ENCODE data around the gene B3GALT6.

B3GALT6 gene

GRCh38 chr1:1219341-1219740 is 12.7 kb upstream of the B3GALT6 start:
- DNase-seq (ENCODE audit: insufficient read length, low spot score), result no peak
- no peak for TF ChIP-seq CTCF (IDR thresholded peaks at IDR 0.05; ENCODE audit: insufficient read depth, missing control alignments)
- FAIRE-seq, result no peak

- no peak for TF ChIP-seq CTCF (IDR thresholded peaks at IDR 0.05; ENCODE audit: insufficient read depth, missing control alignments)
- FAIRE-seq (no peak), DNase-seq (ENCODE audit: insufficient read length, low spot score) (no peak)
These were observed 11.8 kb upstream of the B3GALT6 start for GRCh38 chr1:1220197-1220596.

- no peak for TF ChIP-seq CTCF (IDR thresholded peaks at IDR 0.05; ENCODE audit: insufficient read depth, missing control alignments)
- FAIRE-seq, result no peak
- DNase-seq (ENCODE audit: insufficient read length, low spot score), result no peak
These were observed 10.0 kb upstream of the B3GALT6 start for GRCh38 chr1:1221887-1222574.

- DNase-seq (ENCODE audit: insufficient read length, low spot score), result no peak
- FAIRE-seq, result no peak
- TF ChIP-seq CTCF (IDR thresholded peaks at IDR 0.05; ENCODE audit: insufficient read depth, missing control alignments), result no peak
These were observed 9.3 kb upstream of the B3GALT6 start for GRCh38 chr1:1222575-1223225.

GRCh38 chr1:1223321-1223720 is 8.7 kb upstream of the B3GALT6 start:
- DNase-seq (ENCODE audit: insufficient read length, low spot score) (no peak), FAIRE-seq (no peak)
- no peak for TF ChIP-seq CTCF (IDR thresholded peaks at IDR 0.05; ENCODE audit: insufficient read depth, missing control alignments)

GRCh38 chr1:1223891-1224290 is 8.1 kb upstream of the B3GALT6 start:
- FAIRE-seq (no peak), DNase-seq (ENCODE audit: insufficient read length, low spot score) (no peak)
- no peak for TF ChIP-seq CTCF (IDR thresholded peaks at IDR 0.05; ENCODE audit: insufficient read depth, missing control alignments)

GRCh38 chr1:1225238-1225845 is 6.7 kb upstream of the B3GALT6 start:
- FAIRE-seq (no peak), DNase-seq (ENCODE audit: insufficient read length, low spot score) (no peak)
- no peak for TF ChIP-seq CTCF (IDR thresholded peaks at IDR 0.05; ENCODE audit: insufficient read depth, missing control alignments)

Data from D721Med (cell line).